ENCODE data around the gene E4F1.

- TF ChIP-seq GATA3 (IDR thresholded peaks at IDR 0.05; ENCODE audit: low read depth, low read length) (no peak), GATA2 (IDR thresholded peaks at IDR 0.05; ENCODE audit: low read depth, low read length) (no peak)
These were observed 28.1 kb downstream of the E4F1 start, which contains the start of gene ECI1 for GRCh38 chr16:2251296-2252111.

Measured in SH-SY5Y (cell line).